ENCODE data around the gene SCRN2. TPM values are rescaled to one million over a fixed set of nuclear protein-coding genes. Genes with fewer than 3 reads are reported as not detected.

Gene SCRN2
- total and polyA plus RNA-seq, 12 donors = 6.3 to 136 (median 40.5) TPM

GRCh38 chr17:47878203-47879027 is 37.3 kb upstream of the SCRN2 start:
- WGBS, 4 donors = 73 to 80% (median 74%) methylated on average over 8 to 10 of the region's 10 CpGs
- TF ChIP-seq, protein P1, sequence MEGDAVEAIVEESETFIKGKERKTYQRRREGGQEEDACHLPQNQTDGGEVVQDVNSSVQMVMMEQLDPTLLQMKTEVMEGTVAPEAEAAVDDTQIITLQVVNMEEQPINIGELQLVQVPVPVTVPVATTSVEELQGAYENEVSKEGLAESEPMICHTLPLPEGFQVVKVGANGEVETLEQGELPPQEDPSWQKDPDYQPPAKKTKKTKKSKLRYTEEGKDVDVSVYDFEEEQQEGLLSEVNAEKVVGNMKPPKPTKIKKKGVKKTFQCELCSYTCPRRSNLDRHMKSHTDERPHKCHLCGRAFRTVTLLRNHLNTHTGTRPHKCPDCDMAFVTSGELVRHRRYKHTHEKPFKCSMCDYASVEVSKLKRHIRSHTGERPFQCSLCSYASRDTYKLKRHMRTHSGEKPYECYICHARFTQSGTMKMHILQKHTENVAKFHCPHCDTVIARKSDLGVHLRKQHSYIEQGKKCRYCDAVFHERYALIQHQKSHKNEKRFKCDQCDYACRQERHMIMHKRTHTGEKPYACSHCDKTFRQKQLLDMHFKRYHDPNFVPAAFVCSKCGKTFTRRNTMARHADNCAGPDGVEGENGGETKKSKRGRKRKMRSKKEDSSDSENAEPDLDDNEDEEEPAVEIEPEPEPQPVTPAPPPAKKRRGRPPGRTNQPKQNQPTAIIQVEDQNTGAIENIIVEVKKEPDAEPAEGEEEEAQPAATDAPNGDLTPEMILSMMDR (IDR thresholded peaks at IDR 0.05) = no peak
- no peak for TF ChIP-seq POLR2A (IDR thresholded peaks at IDR 0.05)
- Histone ChIP-seq H3K27ac (no peak overlapping the region), H3K36me3 (replicated peaks in 1 of 2) (no peaks in the 10 kb centered on the region), H3K4me1 (replicated peaks in 1 of 2) (peaks cover 3 to 11% of the 10 kb centered on the region in 2 donors), H3K27me3 (peaks cover 5% of the 10 kb centered on the region), H3K9me3 (replicated peaks in 1 of 3) (no peaks in the 10 kb centered on the region), H3K4me3 (no peak overlapping the region)
- intact Hi-C loops (cut with DNase I) = no loop called here
- DNase-seq = no peak

- intact Hi-C loops (cut with DNase I) = no loop called here
- H3K4me3 ChIP-seq = no peak overlapping the region
- H3K27ac ChIP-seq = no peak overlapping the region
- H3K4me1 ChIP-seq (replicated peaks in 1 of 2) = peaks cover 3 to 10% of the 10 kb centered on the region in 2 donors
- 22 to 40% (median 27%) methylated on average over 3 to 9 of the region's 9 CpGs for WGBS, 4 donors
- no peaks in the 10 kb centered on the region for H3K36me3 ChIP-seq (replicated peaks in 1 of 2)
- no peaks in the 10 kb centered on the region for H3K9me3 ChIP-seq (replicated peaks in 1 of 3)
- peak in 4 of 7 donors; percentile 30 to 49 (median 38) for DNase-seq
- no peak for TF ChIP-seq POLR2A (IDR thresholded peaks at IDR 0.05)
- TF ChIP-seq, protein P1 (IDR thresholded peaks at IDR 0.05) = no peak
- H3K27me3 ChIP-seq = peaks cover 10% of the 10 kb centered on the region
Measured at GRCh38 chr17:47877368-47878034, 36.4 kb upstream of the SCRN2 start.

DNA sequence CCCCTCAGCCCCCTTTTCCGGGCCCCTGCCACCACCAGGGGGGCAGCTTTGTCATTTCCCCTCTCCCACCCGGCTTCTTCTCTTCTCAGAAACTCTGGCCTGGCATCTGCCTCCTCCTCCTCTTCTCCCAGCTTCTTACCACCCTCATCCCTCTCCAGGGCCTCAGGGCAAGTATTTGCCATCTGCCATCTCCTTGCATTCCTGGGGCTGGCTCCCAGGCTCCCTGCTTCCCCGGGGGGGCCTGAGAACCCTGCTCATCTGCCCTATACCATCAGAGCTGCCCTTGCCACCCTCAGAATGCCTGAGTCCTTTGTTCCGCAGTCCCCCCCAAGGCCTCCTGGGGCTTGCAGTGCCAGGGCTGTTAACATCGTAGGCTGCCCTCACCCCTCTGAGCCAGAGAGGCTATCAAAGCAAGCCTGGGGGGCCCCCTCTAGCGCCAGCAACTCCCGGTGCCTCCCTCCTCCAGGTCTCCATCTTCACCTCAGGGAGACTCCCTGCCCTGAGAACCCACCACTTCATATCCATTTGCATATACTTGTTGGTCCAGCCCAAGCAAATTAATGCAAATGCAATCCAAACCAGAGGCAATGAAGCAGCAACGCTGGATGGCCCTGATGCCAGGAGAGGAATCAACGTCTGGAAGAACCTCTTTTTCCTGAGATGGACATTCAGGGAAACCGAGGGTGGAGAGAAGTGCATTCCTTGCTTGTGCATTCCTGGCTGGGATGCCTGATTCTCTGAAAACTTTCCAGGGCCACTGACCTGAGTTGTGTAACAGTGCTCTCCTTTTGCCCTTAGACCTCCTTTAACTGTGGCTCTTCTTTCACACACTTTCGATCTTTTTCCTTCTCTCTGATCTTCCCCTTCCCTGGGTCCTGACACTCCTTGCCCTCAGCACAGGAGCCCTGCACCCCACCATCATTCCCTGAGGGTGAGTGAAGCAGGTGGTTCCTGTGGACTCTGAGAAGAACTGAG is 34.2 kb upstream of the SCRN2 start:
- intact Hi-C loops (cut with DNase I) = no loop called here
- no peak overlapping the region for H3K4me3 ChIP-seq
- H3K9me3 ChIP-seq (replicated peaks in 1 of 3) = no peaks in the 10 kb centered on the region
- peaks cover 3 to 10% of the 10 kb centered on the region in 2 donors for H3K4me1 ChIP-seq (replicated peaks in 1 of 2)
- H3K27ac ChIP-seq = no peak overlapping the region
- peaks cover 20% of the 10 kb centered on the region for H3K27me3 ChIP-seq
- 57 to 68% (median 65%) methylated on average over 9 to 11 of the region's 11 CpGs for WGBS, 4 donors
- H3K36me3 ChIP-seq (replicated peaks in 1 of 2) = no peaks in the 10 kb centered on the region
- DNase-seq = no peak
- TF ChIP-seq, protein P1 (IDR thresholded peaks at IDR 0.05) = no peak
